OCI-LY7 (cell line): Measurements from ENCODE around the gene EGFR.

Source experiments
- CTCF ChIP-seq: fragments of 200-600 bp; sonication (generic); conservative IDR thresholded peaks from 2 replicates; pipeline ENCODE4 v1.5.1; 2014; ENCODE audit warnings: mild to moderate bottlenecking, antibody characterized with exemption, low read length, moderate library complexity, mixed read lengths
- EZH2phosphoT487 ChIP-seq: fragments of 200-600 bp; sonication (generic); IDR thresholded peaks from 2 replicates; pipeline ENCODE4 v1.6.1; 2018; ENCODE audit warnings: low read depth, borderline replicate concordance, mild to moderate bottlenecking, mixed run types, antibody characterized with exemption, low read length, moderate library complexity, mixed read lengths

GRCh38 chr7:55061726-55062499 lies 43.1 kb downstream of the EGFR start:
- TF ChIP-seq CTCF: no peak
- TF ChIP-seq EZH2phosphoT487: no peak
